ENCODE results near the gene LAMTOR4. TPM values are rescaled to one million over a fixed set of nuclear protein-coding genes. Genes with fewer than 3 reads are reported as not detected.

LAMTOR4 gene
- total RNA-seq, 3 donors from 2014 or later (not counting 1 experiment from before 2014, with no cell fraction given), result 148 to 161 (median 156) TPM

DNA sequence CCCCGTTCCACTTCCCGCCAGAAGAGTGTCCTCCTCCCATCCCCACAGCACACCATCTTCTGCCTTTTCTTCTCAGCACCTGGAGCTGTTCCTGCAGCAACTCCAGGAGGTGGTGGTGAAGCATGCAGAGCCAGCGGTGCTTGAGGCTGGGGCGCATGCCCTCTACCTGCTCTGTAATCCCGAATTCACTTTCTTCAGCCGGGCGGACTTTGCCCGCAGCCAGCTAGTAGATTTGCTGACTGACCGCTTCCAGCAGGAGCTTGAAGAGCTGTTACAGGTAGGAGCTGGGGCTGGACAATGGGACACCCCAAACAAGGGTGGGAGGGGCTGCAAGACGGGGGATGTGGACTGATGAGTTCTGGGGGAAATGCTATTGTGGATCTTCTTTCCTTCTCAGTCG is 52.0 kb downstream of the LAMTOR4 start:
- H3K36me3 Mint-ChIP-seq, result no peaks in the 10 kb centered on the region
- no peaks in the 10 kb centered on the region for H3K9me3 Mint-ChIP-seq
- no peak overlapping the region for H3K27ac Mint-ChIP-seq
- Histone ChIP-seq H3K9me3 (ENCODE audit: control insufficient read depth, insufficient read depth, low read length) (no peaks in the 10 kb centered on the region), H3K4me3 (ENCODE audit: low read length) (no peak overlapping the region), H3K36me3 (ENCODE audit: control insufficient read depth, insufficient read depth, low read length) (no peaks in the 10 kb centered on the region), H3K27me3 (ENCODE audit: control insufficient read depth, insufficient read depth, low read length) (no peaks in the 10 kb centered on the region), H3K27ac (ENCODE audit: low read length) (no peak overlapping the region), H3K4me1 (ENCODE audit: control insufficient read depth, insufficient read depth, low read length) (no peaks in the 10 kb centered on the region)
- H3K4me3 Mint-ChIP-seq, result no peak overlapping the region
- DNase-seq (no peak), ATAC-seq (no peak)
- TF ChIP-seq, protein P1, sequence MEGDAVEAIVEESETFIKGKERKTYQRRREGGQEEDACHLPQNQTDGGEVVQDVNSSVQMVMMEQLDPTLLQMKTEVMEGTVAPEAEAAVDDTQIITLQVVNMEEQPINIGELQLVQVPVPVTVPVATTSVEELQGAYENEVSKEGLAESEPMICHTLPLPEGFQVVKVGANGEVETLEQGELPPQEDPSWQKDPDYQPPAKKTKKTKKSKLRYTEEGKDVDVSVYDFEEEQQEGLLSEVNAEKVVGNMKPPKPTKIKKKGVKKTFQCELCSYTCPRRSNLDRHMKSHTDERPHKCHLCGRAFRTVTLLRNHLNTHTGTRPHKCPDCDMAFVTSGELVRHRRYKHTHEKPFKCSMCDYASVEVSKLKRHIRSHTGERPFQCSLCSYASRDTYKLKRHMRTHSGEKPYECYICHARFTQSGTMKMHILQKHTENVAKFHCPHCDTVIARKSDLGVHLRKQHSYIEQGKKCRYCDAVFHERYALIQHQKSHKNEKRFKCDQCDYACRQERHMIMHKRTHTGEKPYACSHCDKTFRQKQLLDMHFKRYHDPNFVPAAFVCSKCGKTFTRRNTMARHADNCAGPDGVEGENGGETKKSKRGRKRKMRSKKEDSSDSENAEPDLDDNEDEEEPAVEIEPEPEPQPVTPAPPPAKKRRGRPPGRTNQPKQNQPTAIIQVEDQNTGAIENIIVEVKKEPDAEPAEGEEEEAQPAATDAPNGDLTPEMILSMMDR (IDR thresholded peaks at IDR 0.05), result no peak
- 95% methylated on average over 10 of the region's 11 CpGs for WGBS (ENCODE audit: insufficient coverage)
- peaks cover 0 to 6% of the 10 kb centered on the region in 2 donors for H3K27me3 Mint-ChIP-seq (ENCODE audit: low read depth in 2 of 2)
- no peaks in the 10 kb centered on the region for H3K4me1 Mint-ChIP-seq
- intact Hi-C loops (cut with micrococcal nuclease), result no loop called here

Other genes starting within 250 kb of the LAMTOR4 start
- 10 to 100 TPM; 16.8 to 28.1 (median 22.4) TPM for gene TRIM4, start 229.4 kb upstream of the LAMTOR4 start, total RNA-seq
- not detected for gene GJC3, start 219.3 kb upstream of the LAMTOR4 start, total RNA-seq
- gene AZGP1, start 172.9 kb upstream of the LAMTOR4 start, total RNA-seq, result not detected
- 10 to 100 TPM; 57.6 to 62.5 (median 60.8) TPM for gene ZKSCAN1, start 133.3 kb upstream of the LAMTOR4 start, total RNA-seq
- gene ZSCAN21, start 99.1 kb upstream of the LAMTOR4 start, total RNA-seq, result 1 to 10 TPM; 6.2 to 8.9 (median 7.2) TPM
- 10 to 100 TPM; 37.8 to 51.6 (median 49.0) TPM for gene ZNF3, start 67.2 kb upstream of the LAMTOR4 start, total RNA-seq
- 10 to 100 TPM; 79.0 to 94.6 (median 84.4) TPM for gene COPS6, start 59.9 kb upstream of the LAMTOR4 start, total RNA-seq
- gene MCM7, start 47.5 kb upstream of the LAMTOR4 start, total RNA-seq, result 100 to 1,000 TPM; 112 to 214 (median 137) TPM
- 10 to 100 TPM in 2 of 3 donors, 1 to 10 TPM in 1; 8.4 to 12.8 (median 12.7) TPM for gene AP4M1, start 47.3 kb upstream of the LAMTOR4 start, total RNA-seq
- gene TAF6, start 29.6 kb upstream of the LAMTOR4 start, total RNA-seq, result 10 to 100 TPM; 42.2 to 56.8 (median 47.9) TPM
- gene CNPY4, start 29.3 kb upstream of the LAMTOR4 start, total RNA-seq, result 10 to 100 TPM; 19.1 to 25.8 (median 23.9) TPM
- gene MBLAC1, start 22.0 kb upstream of the LAMTOR4 start, total RNA-seq, result 1 to 10 TPM; 2.8 to 4.3 (median 4.1) TPM
- 10 to 100 TPM; 55.1 to 59.2 (median 56.5) TPM for gene TRAPPC14, start 9.8 kb downstream of the LAMTOR4 start, total RNA-seq
- under 1 TPM; 0.78 to 0.95 (median 0.78) TPM for gene GAL3ST4, start 19.7 kb downstream of the LAMTOR4 start, total RNA-seq
- gene GPC2, start 28.5 kb downstream of the LAMTOR4 start, total RNA-seq, result 1 to 10 TPM; 1.9 to 2.4 (median 2.3) TPM
- gene STAG3, start 29.0 kb downstream of the LAMTOR4 start, total RNA-seq, result 1 to 10 TPM; 5.0 to 5.6 (median 5.5) TPM
- gene PVRIG, start 71.0 kb downstream of the LAMTOR4 start, total RNA-seq, result 10 to 100 TPM; 45.6 to 84.1 (median 52.9) TPM
- not detected for gene SPDYE3, start 158.8 kb downstream of the LAMTOR4 start, total RNA-seq
- 100 to 1,000 TPM; 143 to 206 (median 157) TPM for gene PILRB, start 209.2 kb downstream of the LAMTOR4 start, total RNA-seq
- gene PILRA, start 224.6 kb downstream of the LAMTOR4 start, total RNA-seq, result 10 to 100 TPM; 18.8 to 38.8 (median 29.4) TPM